H1 (cell line): ENCODE measurements around the gene RPIA. TPM values are rescaled to one million over a fixed set of nuclear protein-coding genes. Genes with fewer than 3 reads are reported as not detected.

Experiments used
- CTCF ChIA-PET: fragments of 300-600 bp; sonication (Branson Sonifier 250); formaldehyde crosslinking; loops from one replicate; lab custom pipeline; 2021; ENCODE audit not compliant: partially characterized antibody; lab: Charles Lee
- POLR2A ChIA-PET: fragments of 300-600 bp; sonication (Branson Sonifier 250); formaldehyde crosslinking; loops from one replicate; lab custom pipeline; 2021; ENCODE audit warnings: inconsistent platforms; ENCODE audit not compliant: partially characterized antibody; lab: Charles Lee
- DNase-seq, 2 experiments: peaks; one replicate each; pipeline versions ENCODE4 v3.0.0 to v3.0.0-alpha.2; 2010 to 2022; ENCODE audit warnings: low spot score in 2 of 2, low read depth in 1 of 2, mixed read lengths in 1 of 2
- FAIRE-seq: peaks from 2 replicates; lab custom pipeline; 2011; peaks lifted over from hg19 to GRCh38; lab: Jason Lieb, UNC
- H2AFZ ChIP-seq: 2 replicates; pipeline ENCODE4 v1.8.1; 2012; ENCODE audit warnings: low read length, inconsistent platforms
- H2AK5ac ChIP-seq: 2 replicates; pipeline ENCODE4 v1.6.1; 2013; ENCODE audit warnings: low read depth, low read length
- H2BK120ac ChIP-seq: replicated peaks from 2 replicates; pipeline ENCODE3; 2013; ENCODE audit warnings: low read depth, low read length, inconsistent platforms
- H2BK12ac ChIP-seq: 2 replicates; pipeline ENCODE4 v1.6.1; 2013; ENCODE audit warnings: low read depth, low read length
- H2BK15ac ChIP-seq: 2 replicates; pipeline ENCODE4 v1.6.1; 2013; ENCODE audit warnings: low read length
- H2BK20ac ChIP-seq: 2 replicates; pipeline ENCODE4 v1.6.1; 2013; ENCODE audit warnings: low read length
- H2BK5ac ChIP-seq: 2 replicates; pipeline ENCODE4 v1.6.1; 2013; ENCODE audit warnings: low read depth, low read length
- H3K14ac ChIP-seq: 2 replicates; pipeline ENCODE4 v1.6.1; 2013; ENCODE audit warnings: inconsistent platforms; ENCODE audit not compliant: insufficient read length
- H3K18ac ChIP-seq: 2 replicates; pipeline ENCODE4 v1.6.1; 2013; ENCODE audit warnings: low read length; ENCODE audit errors: extremely low read depth
- H3K23ac ChIP-seq: 2 replicates; pipeline ENCODE4 v1.6.1; 2013; ENCODE audit warnings: inconsistent platforms; ENCODE audit not compliant: insufficient read length
- H3K23me2 ChIP-seq: 2 replicates; pipeline ENCODE4 v1.6.1; 2013; ENCODE audit warnings: low read depth, low read length
- H3K27ac ChIP-seq: 2 replicates; pipeline ENCODE4 v1.6.1; 2011; ENCODE audit warnings: low read depth, low read length, inconsistent platforms
- H3K27me3 ChIP-seq, 4 experiments: replicated peaks in 1 of 4; 1 replicate in 1 of 4; 2 replicates in 3 of 4; pipeline versions ENCODE4 v1.6.1 to v1.8.1; 2011 to 2013; ENCODE audit warnings: low read length in 3 of 4, mild to moderate bottlenecking in 3 of 4, inconsistent platforms in 2 of 4, mixed read lengths in 2 of 4, moderate library complexity in 1 of 4; ENCODE audit not compliant: control insufficient read depth in 3 of 4, insufficient read depth in 3 of 4; ENCODE audit errors: extremely low read depth in 1 of 4
- H3K36me3 ChIP-seq, 4 experiments: 2 replicates each; pipeline versions ENCODE4 v1.6.1 to v1.8.1; 2011 to 2013; ENCODE audit warnings: mild to moderate bottlenecking in 4 of 4, low read length in 3 of 4, moderate library complexity in 2 of 4, control low read depth in 1 of 4, inconsistent platforms in 1 of 4; ENCODE audit not compliant: insufficient read depth in 4 of 4, control insufficient read depth in 2 of 4
- H3K4ac ChIP-seq: replicated peaks from 2 replicates; pipeline ENCODE3; 2013; ENCODE audit warnings: low read length, low read depth, mixed read lengths, inconsistent platforms; ENCODE audit not compliant: insufficient read length
- H3K4me1 ChIP-seq, 4 experiments: replicated peaks in 1 of 4; 1 replicate in 1 of 4; 2 replicates in 3 of 4; pipeline versions ENCODE4 v1.6.1 to v1.8.1; 2011 to 2013; ENCODE audit warnings: low read length in 3 of 4, inconsistent platforms in 2 of 4, mixed read lengths in 1 of 4; ENCODE audit not compliant: insufficient read depth in 4 of 4, control insufficient read depth in 3 of 4
- H3K4me2 ChIP-seq, 2 experiments: 2 replicates each; pipeline versions ENCODE4 v1.6.1 to v1.8.1; 2011 to 2013; ENCODE audit warnings: low read depth in 2 of 2, low read length in 2 of 2, control low read depth in 1 of 2, inconsistent platforms in 1 of 2, mild to moderate bottlenecking in 1 of 2; ENCODE audit not compliant: insufficient read depth in 1 of 2
- H3K4me3 ChIP-seq, 4 experiments: fragments of 200-600, 300-600 bp in 1 of 4; sonication (generic), shearing (Covaris generic), sonication (Bioruptor Twin) in 1 of 4; 2 replicates each; pipeline versions ENCODE4 v1.5.1 to v1.8.1; 2011 to 2016; ENCODE audit warnings: low read length in 4 of 4, low read depth in 3 of 4, control low read depth in 2 of 4, inconsistent platforms in 2 of 4, mild to moderate bottlenecking in 2 of 4, mixed read lengths in 1 of 4, moderate library complexity in 1 of 4; ENCODE audit not compliant: insufficient read depth in 2 of 4; ENCODE audit errors: extremely low read depth in 1 of 4
- H3K56ac ChIP-seq: replicated peaks from 2 replicates; pipeline ENCODE3; 2013; ENCODE audit warnings: low read depth, mild to moderate bottlenecking, mixed read lengths, low read length, inconsistent platforms; ENCODE audit not compliant: insufficient read length
- H3K79me1 ChIP-seq: 2 replicates; pipeline ENCODE4 v1.6.1; 2013; ENCODE audit warnings: low read depth, low read length, control low read depth
- H3K79me2 ChIP-seq, 2 experiments: 2 replicates each; pipeline versions ENCODE4 v1.6.1 to v1.8.1; 2012 to 2013; ENCODE audit warnings: low read length in 2 of 2, mild to moderate bottlenecking in 2 of 2, inconsistent platforms in 1 of 2; ENCODE audit not compliant: insufficient read depth in 2 of 2, control insufficient read depth in 1 of 2
- H3K9ac ChIP-seq, 4 experiments: replicated peaks in 1 of 4; 1 replicate in 1 of 4; 2 replicates in 3 of 4; pipeline versions ENCODE4 v1.6.1 to v1.8.1; 2011 to 2013; ENCODE audit warnings: low read depth in 3 of 4, low read length in 3 of 4, control low read depth in 2 of 4, mild to moderate bottlenecking in 2 of 4, moderate library complexity in 2 of 4, inconsistent platforms in 1 of 4; ENCODE audit errors: extremely low read depth in 1 of 4
- H3K9me3 ChIP-seq, 2 experiments: 2 replicates each; pipeline versions ENCODE4 v1.6.1 to v1.8.1; 2012 to 2013; ENCODE audit warnings: mild to moderate bottlenecking in 2 of 2, moderate library complexity in 2 of 2, control low read depth in 1 of 2, inconsistent platforms in 1 of 2, low read depth in 1 of 2, low read length in 1 of 2, mixed read lengths in 1 of 2; ENCODE audit not compliant: insufficient read depth in 2 of 2
- H4K20me1 ChIP-seq, 2 experiments: replicated peaks in 1 of 2; 2 replicates each; pipeline versions ENCODE3 to v1.8.1; 2011 to 2013; ENCODE audit warnings: inconsistent platforms in 2 of 2, low read length in 2 of 2, mild to moderate bottlenecking in 1 of 2; ENCODE audit not compliant: insufficient read depth in 2 of 2, control insufficient read depth in 1 of 2
- H4K5ac ChIP-seq: 2 replicates; pipeline ENCODE4 v1.6.1; 2013; ENCODE audit warnings: low read length, low read depth, mixed read lengths, inconsistent platforms; ENCODE audit not compliant: insufficient read length
- H4K8ac ChIP-seq: 2 replicates; pipeline ENCODE4 v1.8.0; 2013; ENCODE audit warnings: mild to moderate bottlenecking, moderate library complexity, low read length, inconsistent platforms; ENCODE audit not compliant: insufficient read depth; ENCODE audit errors: extremely low read depth
- H4K91ac ChIP-seq: replicated peaks from 2 replicates; pipeline ENCODE3; 2013; ENCODE audit warnings: low read length, mixed read lengths, inconsistent platforms; ENCODE audit not compliant: insufficient read length
- ASH2L ChIP-seq: fragments of 200-600, 300-600 bp; sonication (generic); IDR thresholded peaks from one replicate; pipeline ENCODE4 v1.7.1; 2017; ENCODE audit warnings: low read length
- CHD1 ChIP-seq: IDR thresholded peaks from 2 replicates; pipeline ENCODE4 v1.6.1; 2012; ENCODE audit warnings: low read depth, low read length, improper control_type of control experiment
- SP2 ChIP-seq: IDR thresholded peaks from 2 replicates; pipeline ENCODE4 v1.6.1; 2012; ENCODE audit warnings: mild to moderate bottlenecking, low read length, inconsistent platforms
- SRF ChIP-seq: IDR thresholded peaks from 2 replicates; pipeline ENCODE4 v1.6.1; 2011; ENCODE audit warnings: mild to moderate bottlenecking, low read depth, low read length, moderate library complexity
- WGBS, 2 experiments: shearing (Covaris generic) in 1 of 2; methylation state at CpG; one replicate each; pipeline versions ENCODE4 v1.1.6 to v1.1.7; 2013 to 2015; ENCODE audit warnings: low lambda C conversion rate in 2 of 2, mixed read lengths in 2 of 2, inconsistent platforms in 1 of 2, low coverage in 1 of 2, missing lambda C conversion rate in 1 of 2; ENCODE audit not compliant: insufficient replicate concordance in 2 of 2, insufficient coverage in 1 of 2, insufficient read length in 1 of 2; ENCODE audit errors: extremely low coverage in 1 of 2, missing lambda C conversion rate in 1 of 2; 5-methylcytosine and 5-hydroxymethylcytosine counted together
- polyA plus RNA-seq, 7 experiments: library from polyadenylated mRNA; depleted of rRNA in 3 of 7; stranded (reverse) in 5 of 7; unstranded in 2 of 7; fragments of >200 nt in 5 of 7; fragments of 200-250 nt in 2 of 7; gene quantifications; 1 replicate in 5 of 7; 2 replicates in 1 of 7; 4 replicates in 1 of 7; pipeline versions ENCODE4 v1.2.1 to v1.2.3, GENCODE V29; 2011 to 2013; ENCODE audit warnings: missing spikeins in 2 of 7, mixed read lengths in 2 of 7
- total RNA-seq: library from RNA; stranded (reverse); fragmentation: NEBNext Ultra II Directional; extraction: Animal tissue kit (Norgen Biotek cat#: 25700); gene quantifications from 2 replicates; pipeline ENCODE4 v1.2.1, GENCODE V29; 2021
- TF ChIP-seq, protein P1 (sequence below): IDR thresholded peaks from 2 replicates; pipeline ENCODE4 v1.6.1; 2012; ENCODE audit warnings: inconsistent platforms

The RPIA gene
- total and polyA plus RNA-seq, 2 of the 8 experiments (the other 6 are each of a cell fraction or from before 2014, with no cell fraction given), result 13.1 to 24.0 TPM

DNA sequence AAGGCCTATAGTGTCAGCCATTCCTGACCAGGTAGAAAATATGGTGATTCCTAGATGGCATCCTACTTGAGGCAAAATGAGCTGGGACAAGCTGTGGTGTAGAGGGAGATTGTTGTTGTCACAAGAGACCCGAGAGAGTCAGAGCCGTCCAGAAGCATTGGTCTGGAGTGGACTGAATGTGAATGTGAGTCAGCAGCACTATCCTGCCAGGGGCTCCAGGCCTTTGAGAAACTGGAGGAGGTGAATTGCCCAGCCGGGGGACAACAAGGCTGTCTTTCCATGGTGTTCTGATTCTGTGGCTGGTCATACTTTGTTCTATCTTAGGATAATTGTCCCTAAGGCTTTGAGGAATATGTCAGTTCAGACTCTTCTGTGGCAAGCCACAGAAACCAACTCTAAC is 34.8 kb upstream of the RPIA start:
- Histone ChIP-seq H2BK120ac (no peak overlapping the region), H4K91ac (peak overlapping the region; percentile 1), H2BK5ac (no peak overlapping the region), H3K18ac (no peak overlapping the region), H3K27me3 (no peaks in the 10 kb centered on the region), H4K8ac (no peak overlapping the region), H2BK12ac (no peak overlapping the region), H3K36me3 (no peaks in the 10 kb centered on the region), H3K9me3 (no peaks in the 10 kb centered on the region), H4K20me1 (no peaks in the 10 kb centered on the region), H3K4me3 (no peak overlapping the region), H3K79me2 (no peaks in the 10 kb centered on the region), H2AK5ac (no peak overlapping the region), H3K4ac (no peak overlapping the region), H3K23ac (no peak overlapping the region), H2BK15ac (no peak overlapping the region), H2AFZ (no peak overlapping the region), H3K23me2 (peaks cover 2% of the 10 kb centered on the region; the same call in 1 of the 2 replicates), H2BK20ac (0 out of 2 replicates have a peak overlapping the region, but pooled peaks have one; percentile 2), H3K4me2 (no peak overlapping the region), H3K56ac (no peak overlapping the region), H3K4me1 (peaks cover 0 to 15% (median 7%) of the 10 kb centered on the region in 4 experiments; a peak in 5 of 7 replicates), H3K14ac (no peak overlapping the region), H4K5ac (no peak overlapping the region), H3K9ac (no peak overlapping the region), H3K79me1 (no peaks in the 10 kb centered on the region), H3K27ac (no peak overlapping the region)
- TF ChIP-seq CHD1 (no peak), SP2 (no peak), SRF (no peak), ASH2L (no peak)
- TF ChIP-seq, protein P1, sequence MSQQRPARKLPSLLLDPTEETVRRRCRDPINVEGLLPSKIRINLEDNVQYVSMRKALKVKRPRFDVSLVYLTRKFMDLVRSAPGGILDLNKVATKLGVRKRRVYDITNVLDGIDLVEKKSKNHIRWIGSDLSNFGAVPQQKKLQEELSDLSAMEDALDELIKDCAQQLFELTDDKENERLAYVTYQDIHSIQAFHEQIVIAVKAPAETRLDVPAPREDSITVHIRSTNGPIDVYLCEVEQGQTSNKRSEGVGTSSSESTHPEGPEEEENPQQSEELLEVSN, result no peak
- WGBS, 2 experiments, result 88% methylated on average over 3 of the region's 3 CpGs; no CpG with 5 or more reads in 1 of the 2 experiments
- DNase-seq, result no peak
- ChIA-PET CTCF (interaction anchor here (1.1 to 9.7 kb wide), 7 partner anchors 9 to 468 kb away, joined by 3 to 102 read pairs (median 4); no protein-coding TSS in a partner anchor), POLR2A (no interaction called here)
- FAIRE-seq, result no peak
